Measurements from ENCODE around the gene DCAF11. TPM values are rescaled to one million over a fixed set of nuclear protein-coding genes. Genes with fewer than 3 reads are reported as not detected.

The DCAF11 gene
- total and polyA plus RNA-seq, 2 of the 8 experiments (the other 6 are each of a cell fraction or from before 2014, with no cell fraction given): 60.4 to 63.6 TPM

- Histone ChIP-seq H3K4me2 (ENCODE audit: insufficient read depth in 1 of 2, low read depth in 2 of 2, low read length in 2 of 2) (peak overlapping the region; percentile 83 to 96), H4K8ac (ENCODE audit: extremely low read depth, insufficient read depth, low read length) (no peak overlapping the region; the same call in 1 of the 2 replicates), H2AK5ac (ENCODE audit: low read depth, low read length) (no peak overlapping the region), H2BK5ac (ENCODE audit: low read depth, low read length) (peak overlapping the region; percentile 44; the same call in 1 of the 2 replicates), H2BK120ac (replicated peaks; ENCODE audit: low read depth, low read length) (no peak overlapping the region), H3K23me2 (ENCODE audit: low read depth, low read length) (peaks cover 10% of the 10 kb centered on the region), H4K5ac (ENCODE audit: insufficient read length, low read depth, low read length) (no peak overlapping the region), H4K91ac (replicated peaks; ENCODE audit: insufficient read length, low read length) (peak overlapping the region; percentile 34), H3K27me3 (replicated peaks in 1 of 4; ENCODE audit: control insufficient read depth in 3 of 4, extremely low read depth in 1 of 4, insufficient read depth in 3 of 4, low read length in 3 of 4) (no peaks in the 10 kb centered on the region), H2BK15ac (ENCODE audit: low read length) (no peak overlapping the region), H3K56ac (replicated peaks; ENCODE audit: insufficient read length, low read depth, low read length) (no peak overlapping the region), H3K79me2 (ENCODE audit: control insufficient read depth in 1 of 2, insufficient read depth in 2 of 2, low read length in 2 of 2) (peaks cover 0 to 28% of the 10 kb centered on the region in 2 experiments; a peak in 3 of 4 replicates), H3K36me3 (ENCODE audit: control insufficient read depth in 2 of 4, insufficient read depth in 4 of 4, low read length in 3 of 4) (peaks cover 14 to 40% (median 30%) of the 10 kb centered on the region in 4 experiments), H3K14ac (ENCODE audit: insufficient read length) (no peak overlapping the region), H3K27ac (ENCODE audit: low read depth, low read length) (0 out of 2 replicates have a peak overlapping the region, but pooled peaks have one; percentile 45), H4K20me1 (replicated peaks in 1 of 2; ENCODE audit: control insufficient read depth in 1 of 2, insufficient read depth in 2 of 2, low read length in 2 of 2) (peaks cover 0 to 19% of the 10 kb centered on the region in 2 experiments), H3K23ac (ENCODE audit: insufficient read length) (no peak overlapping the region), H2BK12ac (ENCODE audit: low read depth, low read length) (no peak overlapping the region), H2BK20ac (ENCODE audit: low read length) (no peak overlapping the region), H3K79me1 (ENCODE audit: low read depth, low read length) (peaks cover 11% of the 10 kb centered on the region; the same call in 1 of the 2 replicates), H3K4ac (replicated peaks; ENCODE audit: insufficient read length, low read depth, low read length) (no peak overlapping the region), H2AFZ (ENCODE audit: low read length) (no peak overlapping the region), H3K4me3 (ENCODE audit: extremely low read depth in 1 of 4, insufficient read depth in 2 of 4, low read depth in 3 of 4, low read length in 4 of 4) (peak overlapping the region; percentile 92 to 98 (median 96)), H3K9me3 (ENCODE audit: insufficient read depth in 2 of 2, low read depth in 1 of 2, low read length in 1 of 2) (no peaks in the 10 kb centered on the region), H3K18ac (ENCODE audit: extremely low read depth, low read length) (no peak overlapping the region), H3K4me1 (replicated peaks in 1 of 4; ENCODE audit: control insufficient read depth in 3 of 4, insufficient read depth in 4 of 4, low read length in 3 of 4) (peaks cover 0 to 10% (median 7%) of the 10 kb centered on the region in 4 experiments; a peak in 5 of 7 replicates), H3K9ac (replicated peaks in 1 of 4; ENCODE audit: extremely low read depth in 1 of 4, low read depth in 3 of 4, low read length in 3 of 4) (peak overlapping the region; percentile 66 to 73 (median 69); a peak in 6 of 7 replicates)
- ChIA-PET CTCF (ENCODE audit: partially characterized antibody) (interaction anchor here (0.8 to 3.7 kb wide), 9 partner anchors 9 to 90 kb away, joined by 3 to 24 read pairs (median 5); partner anchors contain the start of genes DCAF11, IRF9, NRL and PSME1), POLR2A (ENCODE audit: partially characterized antibody) (interaction anchor here (0.7 to 9.6 kb wide), 15 partner anchors 8 to 151 kb away, joined by 3 to 86 read pairs (median 5); partner anchors contain the start of genes DCAF11, DHRS1, IPO4 and IRF9)
- FAIRE-seq (no peak), DNase-seq (ENCODE audit: low read depth in 1 of 2, low spot score in 2 of 2) (no peak)
- 19% methylated on average over 29 of the region's 29 CpGs; no CpG with 5 or more reads in 1 of the 2 experiments for WGBS, 2 experiments (ENCODE audit: extremely low coverage in 1 of 2, insufficient coverage in 1 of 2, insufficient read length in 1 of 2, insufficient replicate concordance in 2 of 2, low coverage in 1 of 2, low lambda C conversion rate in 2 of 2, missing lambda C conversion rate in 1 of 2)
- TF ChIP-seq EP300 (IDR thresholded peaks at IDR 0.05; ENCODE audit: borderline replicate concordance in 1 of 2, low read depth in 2 of 2, low read length in 2 of 2): no peak
- TF ChIP-seq ASH2L (IDR thresholded peaks at IDR 0.05; ENCODE audit: low read length): peak; percentile 9
- TF ChIP-seq SP2 (IDR thresholded peaks at IDR 0.05; ENCODE audit: low read length): no peak
- TF ChIP-seq CTBP2 (IDR thresholded peaks at IDR 0.05; ENCODE audit: borderline replicate concordance, insufficient read depth, insufficient read length, low read length): no peak
- no peak for TF ChIP-seq EZH2 (IDR thresholded peaks at IDR 0.05; ENCODE audit: low read depth, low read length, severe bottlenecking)
- TF ChIP-seq CBX5 (IDR thresholded peaks at IDR 0.05; ENCODE audit: low read depth, low read length): no peak
- no peak for TF ChIP-seq TEAD4 (IDR thresholded peaks at IDR 0.05; ENCODE audit: low read depth, low read length)
- 0 out of 2 replicates have a peak, but pooled peaks have one; percentile 11 for TF ChIP-seq PHF8 (conservative IDR thresholded peaks at IDR 0.05; ENCODE audit: low read depth, low read length)
Observed at GRCh38 chr14:24147761-24148428, 33.3 kb downstream of the DCAF11 start.

All from H1 (cell line).